B cell (primary cell): ENCODE data around the gene NSMCE3.

ENCODE experiments used
- CTCF ChIP-seq: fragments of 200-600 bp; IDR thresholded peaks from one replicate; pipeline ENCODE4 v1.8.0; 2022; ENCODE audit warnings: antibody characterized with exemption, mild to moderate bottlenecking
- EZH2 ChIP-seq: IDR thresholded peaks from 2 replicates; pipeline ENCODE4 v1.6.1; 2012; ENCODE audit warnings: borderline replicate concordance, low read depth, mild to moderate bottlenecking, moderate library complexity, low read length; ENCODE audit not compliant: insufficient read depth, poor library complexity, severe bottlenecking

DNA sequence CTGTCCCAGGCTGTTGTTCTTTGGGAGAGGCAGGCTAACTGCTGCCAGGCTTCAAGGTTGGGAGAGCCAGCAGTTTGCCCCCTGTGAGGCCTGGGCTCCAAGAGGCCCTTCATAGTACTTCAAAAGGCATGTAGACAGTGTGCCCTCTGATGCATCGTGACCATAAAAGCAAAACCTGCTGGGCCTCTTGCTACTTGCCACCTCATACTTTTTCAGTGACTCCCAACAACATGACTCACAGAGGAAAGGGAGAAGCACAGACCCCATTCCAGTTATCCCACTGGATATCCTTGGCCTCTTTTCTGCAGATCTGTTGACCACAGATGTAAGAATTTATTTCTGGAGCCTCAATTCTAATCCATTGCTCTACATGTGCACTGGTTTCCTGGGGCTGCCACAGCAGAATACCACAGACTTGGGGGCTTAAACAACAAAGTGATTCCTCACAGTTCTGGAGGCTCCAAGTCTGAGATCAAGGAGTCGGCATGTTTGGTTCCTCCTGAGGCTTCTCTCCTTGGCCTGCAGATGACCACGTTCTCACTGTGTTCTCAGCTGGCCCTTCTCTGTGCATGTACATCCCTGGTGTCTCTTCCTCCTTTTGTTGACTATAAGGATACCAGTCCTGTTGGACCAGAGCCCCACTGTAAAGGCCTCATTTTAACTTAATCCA, 8.9 kb upstream of the NSMCE3 start:
- TF ChIP-seq CTCF (no peak), EZH2 (no peak)
